Dermis microvascular lymphatic vessel endothelial cell (primary cell): Measurements from ENCODE around the gene PPP1R3F. TPM values are rescaled to one million over a fixed set of nuclear protein-coding genes. Genes with fewer than 3 reads are reported as not detected.
"Not testable (repeated sequence)": the region's sequence is repeated elsewhere in the genome, so short reads cannot be mapped to it uniquely, and the experiment has no call there.

ENCODE experiments used
- DNase-seq, 2 donors: peaks; one replicate each; pipeline versions ENCODE4 v3.0.0 to v3.0.0-alpha.2; 2010; ENCODE audit warnings: low read depth in 2 of 2
- total RNA-seq: library from RNA; depleted of rRNA; stranded (reverse); fragments of >200 nt; gene quantifications from 2 replicates; pipeline ENCODE4 v1.2.1, GENCODE V29; 2014

Gene PPP1R3F
- total RNA-seq, 1 donor from 2014 or later: 1.0 TPM

GRCh38 chrX:49312176-49312575, 42.6 kb downstream of the PPP1R3F start:
- DNase-seq: no peak

GRCh38 chrX:49316085-49316484, 46.5 kb downstream of the PPP1R3F start:
- DNase-seq: no peak

GRCh38 chrX:49321737-49322136, 52.1 kb downstream of the PPP1R3F start, which contains the start of gene GAGE12J:
TSS of gene GAGE12J (plus strand) at chrX:49322037. CDS start at chrX:49323194, 1,157 bp downstream.
- DNase-seq: not testable (repeated sequence)

- not testable (repeated sequence) for DNase-seq
Observed at GRCh38 chrX:49322266-49322665, 52.7 kb downstream of the PPP1R3F start.

- not testable (repeated sequence) for DNase-seq
Observed at GRCh38 chrX:49323735-49324134, 54.1 kb downstream of the PPP1R3F start.

- DNase-seq: not testable (repeated sequence)
Observed at GRCh38 chrX:49330421-49330820, 60.8 kb downstream of the PPP1R3F start.

GRCh38 chrX:49331282-49331681, 61.7 kb downstream of the PPP1R3F start, which contains the start of gene GAGE13:
TSS of gene GAGE13 (plus strand) at chrX:49331582. CDS start at chrX:49332738, 1,156 bp downstream.
- not testable (repeated sequence) for DNase-seq

- DNase-seq: not testable (repeated sequence)
Observed at GRCh38 chrX:49331841-49332240, 62.2 kb downstream of the PPP1R3F start.

Other genes with a start within 250 kb of the PPP1R3F start
- gene TFE3, start 226.4 kb upstream of the PPP1R3F start, total RNA-seq: 9.5 and 15.6 TPM in 2 replicates
- gene CCDC120, start 210.8 kb upstream of the PPP1R3F start, total RNA-seq: 0.39 and 1.6 TPM in 2 replicates
- 2.8 and 5.4 TPM in 2 replicates for gene PRAF2, start 195.8 kb upstream of the PPP1R3F start, total RNA-seq
- 16.0 and 18.7 TPM in 2 replicates for gene WDR45, start 189.9 kb upstream of the PPP1R3F start, total RNA-seq
- gene GPKOW, start 146.1 kb upstream of the PPP1R3F start, total RNA-seq: 16.8 and 19.1 TPM in 2 replicates
- 0.39 and 0.51 TPM in 2 replicates for gene MAGIX, start 107.0 kb upstream of the PPP1R3F start, total RNA-seq
- 12.0 and 12.2 TPM in 2 replicates for gene PLP2, start 97.9 kb upstream of the PPP1R3F start, total RNA-seq
- gene PRICKLE3, start 83.4 kb upstream of the PPP1R3F start, total RNA-seq: 3.0 and 4.4 TPM in 2 replicates
- 0.13 TPM in 2 replicates for gene SYP, start 69.6 kb upstream of the PPP1R3F start, total RNA-seq
- gene CACNA1F, start 36.5 kb upstream of the PPP1R3F start, total RNA-seq: under 0.01 TPM in 2 replicates
- 7.6 and 8.5 TPM in 2 replicates for gene CCDC22, start 34.3 kb upstream of the PPP1R3F start, total RNA-seq
- gene FOXP3, start 5.1 kb upstream of the PPP1R3F start, total RNA-seq: not detected in 2 replicates
- not detected in 2 replicates for gene GAGE10, start 33.9 kb downstream of the PPP1R3F start, total RNA-seq
- gene GAGE12J, start 52.2 kb downstream of the PPP1R3F start, total RNA-seq: not detected in 2 replicates
- not detected in 2 replicates for gene GAGE13, start 61.8 kb downstream of the PPP1R3F start, total RNA-seq